Heart left ventricle (tissue), 13 donors: ENCODE results near the gene RCVRN.

Experiments used
- POLR2A ChIP-seq, 2 donors: fragments of 450-650 bp; IDR thresholded peaks; one replicate each; pipeline ENCODE4 v1.6.1; 2017; ENCODE audit warnings: antibody characterized with exemption in 2 of 2, mild to moderate bottlenecking in 2 of 2, moderate library complexity in 2 of 2
- TF ChIP-seq, protein P1 (sequence below), 12 donors: fragments of 200-600 bp; sonication (generic) in 4 of 12; IDR thresholded peaks; one replicate each; pipeline versions ENCODE4 v1.5.0 to v1.8.0; 2018 to 2022; ENCODE audit warnings: antibody characterized with exemption in 12 of 12, mild to moderate bottlenecking in 5 of 12
- donor health status: ischemic (EF 13 %, LVEDD 7.1; RV severe dilation, severe dysfunction).
- donor health status: DM: no; HTN: yes; CAD: no.
- donor health status: DM: no; HTN: no; CAD: no.
- donor health status: ischemic (EF 25% LVEDD 6.9; RV normal size, moderate dysfunction).
- donor health status: ischemic (EF 25% LVEDD 5.7; RV mildly dilated, moderate dysfunction).
- donor health status: ischemic (EF 35%, LVEDD 5.7; RV mildly dilated, moderate dysfunction).
- donor health status: nonischemic (EF 11% LVEDD 7.7; RV severe dilation, severe dysfunction).
- donor health status: DM: yes; HTN: yes; CAD: no.
- donor health status: PGD.
- donor health status: ischemic (EF 29% LVEDD 5.4; RV normal size, mild dysfunction).
- donor health status: nonischemic (EF 23%, LVEDD 6.1; RV moderate dilation, normal function).

GRCh38 chr17:9908649-9909042, 3.6 kb upstream of the RCVRN start:
- no peak for TF ChIP-seq POLR2A (IDR thresholded peaks at IDR 0.05)
- TF ChIP-seq, protein P1, sequence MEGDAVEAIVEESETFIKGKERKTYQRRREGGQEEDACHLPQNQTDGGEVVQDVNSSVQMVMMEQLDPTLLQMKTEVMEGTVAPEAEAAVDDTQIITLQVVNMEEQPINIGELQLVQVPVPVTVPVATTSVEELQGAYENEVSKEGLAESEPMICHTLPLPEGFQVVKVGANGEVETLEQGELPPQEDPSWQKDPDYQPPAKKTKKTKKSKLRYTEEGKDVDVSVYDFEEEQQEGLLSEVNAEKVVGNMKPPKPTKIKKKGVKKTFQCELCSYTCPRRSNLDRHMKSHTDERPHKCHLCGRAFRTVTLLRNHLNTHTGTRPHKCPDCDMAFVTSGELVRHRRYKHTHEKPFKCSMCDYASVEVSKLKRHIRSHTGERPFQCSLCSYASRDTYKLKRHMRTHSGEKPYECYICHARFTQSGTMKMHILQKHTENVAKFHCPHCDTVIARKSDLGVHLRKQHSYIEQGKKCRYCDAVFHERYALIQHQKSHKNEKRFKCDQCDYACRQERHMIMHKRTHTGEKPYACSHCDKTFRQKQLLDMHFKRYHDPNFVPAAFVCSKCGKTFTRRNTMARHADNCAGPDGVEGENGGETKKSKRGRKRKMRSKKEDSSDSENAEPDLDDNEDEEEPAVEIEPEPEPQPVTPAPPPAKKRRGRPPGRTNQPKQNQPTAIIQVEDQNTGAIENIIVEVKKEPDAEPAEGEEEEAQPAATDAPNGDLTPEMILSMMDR (IDR thresholded peaks at IDR 0.05) = no peak
